ENCODE results near the gene SLC23A1. TPM values are rescaled to one million over a fixed set of nuclear protein-coding genes. Genes with fewer than 3 reads are reported as not detected.

The SLC23A1 gene
- total RNA-seq, 1 donor from 2014 or later: 1.4 TPM

- H3K4me1 ChIP-seq: peaks cover 19% of the 10 kb centered on the region
- H3K9me3 ChIP-seq: no peaks in the 10 kb centered on the region
- DNase-seq (no peak), ATAC-seq (no peak)
- no peaks in the 10 kb centered on the region for H3K27me3 ChIP-seq (ENCODE audit: low read depth)
- intact Hi-C loops (cut with DNase I): no loop called here
- H3K36me3 ChIP-seq: no peaks in the 10 kb centered on the region
- no peak overlapping the region for H3K27ac ChIP-seq
- H3K4me3 ChIP-seq: no peak overlapping the region
- no peak for TF ChIP-seq CTCF (IDR thresholded peaks at IDR 0.05)
Observed at GRCh38 chr5:139406963-139407362, 23.9 kb upstream of the SLC23A1 start.

- H3K27me3 ChIP-seq (ENCODE audit: low read depth): no peaks in the 10 kb centered on the region
- DNase-seq (no peak), ATAC-seq (no peak)
- H3K9me3 ChIP-seq: no peaks in the 10 kb centered on the region
- peaks cover 19% of the 10 kb centered on the region for H3K4me1 ChIP-seq
- no peak for TF ChIP-seq CTCF (IDR thresholded peaks at IDR 0.05)
- intact Hi-C loops (cut with DNase I): no loop called here
- peak overlapping the region; percentile 90 for H3K27ac ChIP-seq
- H3K36me3 ChIP-seq: no peaks in the 10 kb centered on the region
- peak overlapping the region; percentile 61 for H3K4me3 ChIP-seq
Observed at GRCh38 chr5:139404484-139404840, 21.4 kb upstream of the SLC23A1 start.

- peak within 1 kb of the TSS; percentile 61 for H3K4me3 ChIP-seq
- peak within 1 kb of the TSS; percentile 90 for H3K27ac ChIP-seq
- peaks cover 19% of the 10 kb centered on the region for H3K4me1 ChIP-seq
- no peaks in the 10 kb centered on the region for H3K36me3 ChIP-seq
- ATAC-seq: peak; percentile 97 to 98
- peak; percentile 98 for DNase-seq
- no peaks in the 10 kb centered on the region for H3K9me3 ChIP-seq
- no peaks in the 10 kb centered on the region for H3K27me3 ChIP-seq (ENCODE audit: low read depth)
- intact Hi-C loops (cut with DNase I): no loop called here
- TF ChIP-seq CTCF (IDR thresholded peaks at IDR 0.05): no peak
Observed at GRCh38 chr5:139403787-139404483, 20.8 kb upstream of the SLC23A1 start, which contains the start of gene SPATA24. SPATA24 (minus strand) TSS chr5:139404089; CDS start chr5:139404060, 29 bp downstream.

- TF ChIP-seq CTCF (IDR thresholded peaks at IDR 0.05): no peak
- Histone ChIP-seq H3K27ac (peak overlapping the region; percentile 90), H3K27me3 (ENCODE audit: low read depth) (no peaks in the 10 kb centered on the region), H3K4me1 (peaks cover 19% of the 10 kb centered on the region), H3K36me3 (no peaks in the 10 kb centered on the region), H3K4me3 (peak overlapping the region; percentile 61), H3K9me3 (no peaks in the 10 kb centered on the region)
- DNase-seq (no peak), ATAC-seq (peak; percentile 3 to 4)
- intact Hi-C loops (cut with DNase I): no loop called here
Observed at GRCh38 chr5:139403418-139403786, 20.3 kb upstream of the SLC23A1 start.

- Histone ChIP-seq H3K36me3 (no peaks in the 10 kb centered on the region), H3K27ac (no peak overlapping the region), H3K9me3 (no peaks in the 10 kb centered on the region), H3K4me1 (peaks cover 19% of the 10 kb centered on the region), H3K27me3 (ENCODE audit: low read depth) (no peaks in the 10 kb centered on the region), H3K4me3 (peak overlapping the region; percentile 61)
- TF ChIP-seq CTCF (IDR thresholded peaks at IDR 0.05): peak; percentile 43
- ATAC-seq: no peak
- intact Hi-C loops (cut with DNase I): no loop called here
- no peak for DNase-seq
Observed at GRCh38 chr5:139402561-139403158, 19.6 kb upstream of the SLC23A1 start.
